SKM-1 treated with dmso at 0.1 percent for 144 hours (cell line): Measurements from ENCODE around the gene PLXNC1.
A peak's percentile ranks its signal among the peaks of the same experiment; 100 is the strongest.

Source experiments
- DNase-seq: peaks from one replicate; lab custom pipeline; 2025; ENCODE audit not compliant: unreplicated experiment; lab: John Stamatoyannopoulos, UW

Gene PLXNC1

GRCh38 chr12:94262228-94263010 lies 114.0 kb downstream of the PLXNC1 start:
- peak; percentile 21 for DNase-seq

- peak; percentile 72 for DNase-seq
These were observed 114.8 kb downstream of the PLXNC1 start for GRCh38 chr12:94263011-94263811.

GRCh38 chr12:94263905-94264561 lies 115.7 kb downstream of the PLXNC1 start:
- peak; percentile 27 for DNase-seq

DNA sequence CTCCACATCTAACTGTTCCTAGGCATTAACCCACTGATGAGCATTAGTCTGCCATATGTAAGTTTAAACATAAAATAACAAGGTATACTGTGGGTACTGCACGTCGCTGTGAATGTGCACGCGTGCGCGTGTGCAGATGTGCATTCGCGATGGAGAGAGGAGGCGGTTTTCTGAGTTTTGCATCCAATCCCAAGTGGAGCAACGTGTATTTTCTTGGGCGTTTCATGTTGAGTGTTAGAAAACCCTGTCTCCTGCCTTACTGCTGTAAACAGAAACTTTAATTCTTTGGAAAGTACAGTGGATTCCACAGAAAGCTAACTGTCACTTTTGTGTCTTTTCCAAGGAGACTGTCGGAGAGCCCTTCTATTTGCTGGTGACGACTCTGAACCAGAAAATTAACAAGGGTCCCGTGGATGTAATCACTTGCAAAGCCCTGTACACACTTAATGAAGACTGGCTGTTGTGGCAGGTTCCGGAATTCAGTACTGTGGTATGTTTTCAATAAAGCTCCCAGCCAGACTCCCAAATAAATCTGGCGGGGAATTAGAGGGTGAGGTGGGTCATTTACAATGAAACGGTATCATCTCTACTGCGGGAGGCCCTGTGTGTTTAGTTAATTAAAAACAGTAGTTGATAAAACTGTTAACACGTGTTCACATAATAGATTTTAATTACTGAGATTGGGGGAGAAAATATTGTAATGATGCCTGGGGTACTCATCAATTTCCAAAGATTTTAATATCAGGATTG lies 116.5 kb downstream of the PLXNC1 start:
- no peak for DNase-seq

- DNase-seq: no peak
These were observed 117.2 kb downstream of the PLXNC1 start for GRCh38 chr12:94265539-94265938.

GRCh38 chr12:94265966-94266745 lies 117.8 kb downstream of the PLXNC1 start:
- DNase-seq: no peak

DNA sequence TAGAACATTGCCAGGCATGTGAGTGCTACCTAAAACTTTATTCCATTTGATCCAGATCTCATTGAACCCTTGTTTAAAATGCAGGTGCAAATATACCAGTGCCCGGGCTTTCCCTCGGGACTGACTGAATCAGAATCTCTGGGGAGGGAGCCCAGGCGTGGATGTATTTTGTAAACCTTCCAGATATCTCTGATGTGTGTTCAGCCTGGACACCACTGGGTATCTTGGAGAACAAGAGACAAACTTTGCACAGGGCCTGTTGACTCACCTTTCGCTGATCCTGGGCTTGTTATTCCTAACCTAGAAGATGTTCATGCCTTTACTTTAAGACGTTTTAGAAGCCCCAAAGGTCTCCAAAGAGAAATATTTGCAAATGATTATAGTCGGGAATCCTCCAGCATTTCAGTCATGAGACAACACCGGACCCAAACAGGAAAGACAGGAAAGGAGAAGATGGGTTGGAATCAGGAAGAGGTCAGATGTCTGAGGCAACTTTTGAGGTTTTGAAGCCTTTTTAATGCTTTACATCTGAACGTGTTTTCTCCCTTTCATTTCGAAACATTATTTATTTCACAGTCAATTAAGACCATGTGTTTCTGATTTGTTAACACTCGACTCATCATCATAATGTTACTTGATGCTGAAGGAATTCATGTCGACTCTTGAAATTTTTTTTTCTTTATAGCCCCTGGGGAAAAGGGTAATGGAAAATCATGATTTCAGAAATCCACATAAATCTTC lies 118.6 kb downstream of the PLXNC1 start:
- peak; percentile 12 for DNase-seq

GRCh38 chr12:94267537-94267872 lies 119.1 kb downstream of the PLXNC1 start:
- no peak for DNase-seq

DNA sequence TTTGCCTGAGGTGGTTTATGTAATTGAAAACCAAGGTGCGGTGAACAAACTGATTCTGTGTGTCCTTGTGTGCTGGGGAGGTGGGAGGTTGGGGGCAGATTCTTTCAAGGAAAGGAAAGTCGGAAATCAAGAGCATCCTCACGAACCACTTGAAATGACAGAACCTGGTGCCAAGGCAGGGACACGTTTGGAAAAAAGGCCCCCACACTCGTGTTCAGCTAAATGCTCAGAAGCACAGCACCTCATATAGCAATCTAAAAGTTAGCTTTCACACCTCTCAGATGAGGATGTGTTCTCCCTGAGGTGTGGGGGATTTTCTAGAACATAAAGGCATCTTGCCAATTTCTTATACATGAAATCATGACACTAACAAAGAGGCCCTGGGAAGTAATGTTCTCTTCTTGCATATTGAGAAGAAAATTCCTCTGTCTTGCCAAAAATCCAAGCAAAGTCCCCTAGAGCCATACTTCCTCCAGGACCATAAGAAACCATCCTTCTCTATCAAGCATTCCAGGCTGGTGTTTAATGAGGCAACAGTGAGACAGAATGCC lies 119.6 kb downstream of the PLXNC1 start:
- DNase-seq: no peak

- no peak for DNase-seq
These were observed 121.1 kb downstream of the PLXNC1 start for GRCh38 chr12:94269316-94269999.

GRCh38 chr12:94271351-94271750 lies 123.0 kb downstream of the PLXNC1 start:
- no peak for DNase-seq

GRCh38 chr12:94272280-94272679 lies 123.9 kb downstream of the PLXNC1 start:
- DNase-seq: no peak

GRCh38 chr12:94273272-94273671 lies 124.9 kb downstream of the PLXNC1 start:
- no peak for DNase-seq

- no peak for DNase-seq
These were observed 128.3 kb downstream of the PLXNC1 start for GRCh38 chr12:94276725-94277124.

DNA sequence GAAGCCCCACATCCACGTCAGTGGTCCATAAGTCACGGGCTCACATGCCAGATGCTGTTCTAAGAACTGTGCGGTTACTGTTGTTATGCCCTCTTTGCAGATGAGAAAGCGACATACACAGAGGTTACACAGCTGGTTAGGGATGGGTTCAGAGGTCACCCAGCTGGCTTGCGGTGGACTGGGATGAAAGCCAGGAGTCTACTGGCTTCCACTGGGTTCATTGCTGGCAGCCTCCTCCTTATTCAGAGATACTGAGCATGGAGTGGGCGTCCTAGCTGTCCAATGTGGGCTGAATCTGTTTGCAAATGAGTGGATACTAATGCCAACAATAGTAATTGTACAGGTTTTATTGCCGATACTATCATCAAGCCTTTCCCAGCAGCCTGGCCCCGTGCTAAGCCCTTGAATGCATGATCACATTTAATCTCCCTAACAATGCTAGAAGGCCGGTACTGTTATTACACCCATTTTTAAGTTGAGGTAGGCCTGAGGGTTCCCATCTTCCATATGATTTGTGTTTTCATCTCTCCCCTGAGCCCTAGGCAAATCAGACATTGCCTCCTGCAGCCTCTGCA lies 129.1 kb downstream of the PLXNC1 start:
- DNase-seq: no peak

- DNase-seq: no peak
These were observed 131.7 kb downstream of the PLXNC1 start for GRCh38 chr12:94280063-94280462.

- DNase-seq: no peak
These were observed 134.3 kb downstream of the PLXNC1 start for GRCh38 chr12:94282675-94283074.

DNA sequence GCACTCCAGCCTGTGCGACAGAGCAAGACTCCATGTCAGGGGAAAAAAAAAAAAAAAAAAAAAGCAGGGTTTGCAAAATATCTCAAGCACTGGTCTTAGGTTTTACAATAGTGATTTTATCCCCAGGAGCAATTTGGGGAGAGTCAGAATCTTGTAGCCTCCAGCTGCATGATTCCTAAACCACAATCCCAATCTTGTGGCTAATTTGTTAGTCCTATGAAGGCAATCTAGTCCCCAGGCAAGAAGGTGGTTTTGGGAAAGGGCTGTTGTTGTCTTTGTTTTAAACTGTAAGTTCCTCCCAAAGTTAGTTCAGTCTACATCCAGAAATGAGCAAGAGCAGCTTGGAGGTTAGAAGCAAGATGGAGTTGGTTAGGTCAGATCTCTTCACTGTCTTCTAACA lies 135.7 kb downstream of the PLXNC1 start:
- no peak for DNase-seq

DNA sequence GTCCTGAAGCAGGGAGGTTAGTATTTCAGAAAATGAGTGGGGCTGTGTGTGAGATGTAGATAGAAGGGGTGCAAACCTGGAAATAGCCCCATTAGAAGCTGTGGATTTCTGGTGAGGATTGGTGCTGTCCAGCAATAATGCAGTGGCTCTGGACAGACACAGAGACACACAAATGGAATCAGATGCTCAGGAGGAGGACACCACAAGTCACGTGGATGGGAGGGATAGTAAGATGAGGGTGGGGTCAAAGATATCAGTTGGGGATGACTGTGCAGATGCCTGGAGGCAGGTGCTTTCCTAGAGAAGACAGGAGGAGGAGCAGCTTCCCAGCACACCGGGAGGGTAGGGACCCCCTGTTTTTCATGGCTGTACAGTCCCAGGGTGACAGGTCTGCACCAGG lies 136.5 kb downstream of the PLXNC1 start:
- no peak for DNase-seq
